ENCODE data around the gene AGGF1.
"Not testable (repeated sequence)": the region's sequence is repeated elsewhere in the genome, so short reads cannot be mapped to it uniquely, and the experiment has no call there.

Gene AGGF1

GRCh38 chr5:77086689-77087483 lies 56.7 kb downstream of the AGGF1 start, which contains the start of gene ZBED3:
ZBED3 (minus strand) TSS chr5:77087285; CDS start chr5:77077878, 9,407 bp downstream.
- DNase-seq, result peak; percentile 69
- CTCF ChIA-PET, result interaction anchor here (2.9 kb wide), 1 partner anchor 9 kb away, joined by 23 read pairs; no protein-coding TSS in a partner anchor
- Mint-ChIP-seq H3K27ac (peak within 1 kb of the TSS; percentile 20), H3K4me1 (peaks cover 13% of the 10 kb centered on the region), H3K4me3 (peak within 1 kb of the TSS; percentile 84), H3K36me3 (no peaks in the 10 kb centered on the region), H3K9me3 (no peaks in the 10 kb centered on the region), H3K27me3 (peaks cover 16% of the 10 kb centered on the region)

- no peaks in the 10 kb centered on the region for H3K36me3 Mint-ChIP-seq
- peaks cover 16% of the 10 kb centered on the region for H3K27me3 Mint-ChIP-seq
- H3K27ac Mint-ChIP-seq, result no peak overlapping the region
- H3K4me1 Mint-ChIP-seq, result peaks cover 13% of the 10 kb centered on the region
- DNase-seq, result no peak
- no peaks in the 10 kb centered on the region for H3K9me3 Mint-ChIP-seq
- peak overlapping the region; percentile 84 for H3K4me3 Mint-ChIP-seq
- CTCF ChIA-PET, result interaction anchor here (1.1 to 2.9 kb wide), 2 partner anchors 10 to 404 kb away, joined by 4 to 23 read pairs; partner anchors contain the start of gene WDR41
These were observed 57.5 kb downstream of the AGGF1 start for GRCh38 chr5:77087484-77088261.

- Mint-ChIP-seq H3K36me3 (no peaks in the 10 kb centered on the region), H3K4me1 (no peaks in the 10 kb centered on the region), H3K4me3 (no peak overlapping the region), H3K27ac (no peak overlapping the region), H3K9me3 (no peaks in the 10 kb centered on the region), H3K27me3 (peaks cover 3% of the 10 kb centered on the region)
- CTCF ChIA-PET, result interaction anchor here (0.7 kb wide), 1 partner anchor 17 kb away, joined by 3 read pairs; no protein-coding TSS in a partner anchor
- no peak for DNase-seq
These were observed 65.0 kb downstream of the AGGF1 start for GRCh38 chr5:77095189-77095588.

- H3K4me3 Mint-ChIP-seq, result no peak overlapping the region
- CTCF ChIA-PET, result interaction anchor here (2.4 kb wide), 1 partner anchor 24 kb away, joined by 8 read pairs; no protein-coding TSS in a partner anchor
- no peak for DNase-seq
- H3K4me1 Mint-ChIP-seq, result no peaks in the 10 kb centered on the region
- no peaks in the 10 kb centered on the region for H3K36me3 Mint-ChIP-seq
- no peaks in the 10 kb centered on the region for H3K9me3 Mint-ChIP-seq
- no peak overlapping the region for H3K27ac Mint-ChIP-seq
- peaks cover 6% of the 10 kb centered on the region for H3K27me3 Mint-ChIP-seq
These were observed 71.1 kb downstream of the AGGF1 start for GRCh38 chr5:77101298-77101697.

- DNase-seq, result no peak
- Mint-ChIP-seq H3K9me3 (no peaks in the 10 kb centered on the region), H3K27me3 (peaks cover 6% of the 10 kb centered on the region), H3K36me3 (no peaks in the 10 kb centered on the region), H3K4me3 (no peak overlapping the region), H3K4me1 (no peaks in the 10 kb centered on the region), H3K27ac (no peak overlapping the region)
- CTCF ChIA-PET, result interaction anchor here (2.4 kb wide), 1 partner anchor 25 kb away, joined by 8 read pairs; no protein-coding TSS in a partner anchor
These were observed 72.3 kb downstream of the AGGF1 start for GRCh38 chr5:77102549-77102948.

GRCh38 chr5:77103457-77103856 lies 73.3 kb downstream of the AGGF1 start:
- H3K27ac Mint-ChIP-seq, result no peak overlapping the region
- CTCF ChIA-PET, result interaction anchor here (0.6 kb wide), 1 partner anchor 743 kb away, joined by 3 read pairs; no protein-coding TSS in a partner anchor
- no peak overlapping the region for H3K4me3 Mint-ChIP-seq
- peaks cover 5% of the 10 kb centered on the region for H3K27me3 Mint-ChIP-seq
- no peak for DNase-seq
- no peaks in the 10 kb centered on the region for H3K36me3 Mint-ChIP-seq
- no peaks in the 10 kb centered on the region for H3K4me1 Mint-ChIP-seq
- no peaks in the 10 kb centered on the region for H3K9me3 Mint-ChIP-seq

- Mint-ChIP-seq H3K27ac (no peak overlapping the region), H3K4me1 (no peaks in the 10 kb centered on the region), H3K4me3 (no peak overlapping the region), H3K27me3 (peaks cover 3% of the 10 kb centered on the region), H3K36me3 (no peaks in the 10 kb centered on the region), H3K9me3 (no peaks in the 10 kb centered on the region)
- no peak for DNase-seq
- CTCF ChIA-PET, result no interaction called here
These were observed 74.6 kb downstream of the AGGF1 start for GRCh38 chr5:77104813-77105212.

GRCh38 chr5:77107035-77107434 lies 76.8 kb downstream of the AGGF1 start:
- not testable (repeated sequence) for H3K4me3 Mint-ChIP-seq

More at GRCh38 chr5:77107035-77107434, 76.8 kb downstream of the AGGF1 start:
- H3K36me3 Mint-ChIP-seq, CTCF ChIA-PET, H3K4me1 Mint-ChIP-seq, H3K27ac Mint-ChIP-seq, H3K27me3 Mint-ChIP-seq, DNase-seq, H3K9me3 Mint-ChIP-seq: not testable (repeated sequence)
